ENCODE measurements around the gene VENTX.
A peak's percentile ranks its signal among the peaks of the same experiment; 100 is the strongest.
"Not testable (repeated sequence)": the region's sequence is repeated elsewhere in the genome, so short reads cannot be mapped to it uniquely, and the experiment has no call there.

Gene VENTX

DNA sequence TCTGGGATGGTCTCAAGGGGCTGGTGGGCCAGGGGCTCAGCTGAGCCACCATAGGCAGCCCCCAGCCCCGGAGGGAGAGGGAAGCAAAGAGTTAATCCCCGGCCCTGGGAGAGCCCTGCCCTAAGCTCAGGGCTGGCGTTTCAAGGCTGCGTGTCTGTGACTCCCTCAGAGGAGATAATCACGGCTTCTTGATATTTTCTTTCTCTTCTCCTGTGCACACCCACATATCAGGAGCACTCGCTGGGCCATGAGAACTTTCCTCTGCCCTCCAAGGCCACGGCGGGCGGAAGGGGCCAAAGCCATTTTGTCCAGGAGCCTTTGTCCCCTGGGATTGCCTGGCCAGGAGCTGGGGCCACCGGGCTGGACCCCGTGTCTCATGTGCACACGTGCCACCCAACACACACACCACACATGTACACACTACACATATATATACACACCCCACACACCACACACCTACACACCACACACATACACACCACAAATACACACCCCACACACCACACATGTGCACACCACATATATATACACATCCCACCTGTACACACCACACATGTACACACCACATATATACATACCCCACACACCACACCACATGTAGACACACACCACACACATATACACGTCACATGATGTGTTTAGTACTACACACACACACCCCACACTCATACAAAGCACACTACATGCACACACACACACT is 16.9 kb downstream of the VENTX start:
- no peak for DNase-seq (ENCODE audit: low read depth in 2 of 2)

- DNase-seq (ENCODE audit: low read depth in 2 of 2): no peak
Measured at GRCh38 chr10:133255323-133255722, 17.7 kb downstream of the VENTX start.

DNA sequence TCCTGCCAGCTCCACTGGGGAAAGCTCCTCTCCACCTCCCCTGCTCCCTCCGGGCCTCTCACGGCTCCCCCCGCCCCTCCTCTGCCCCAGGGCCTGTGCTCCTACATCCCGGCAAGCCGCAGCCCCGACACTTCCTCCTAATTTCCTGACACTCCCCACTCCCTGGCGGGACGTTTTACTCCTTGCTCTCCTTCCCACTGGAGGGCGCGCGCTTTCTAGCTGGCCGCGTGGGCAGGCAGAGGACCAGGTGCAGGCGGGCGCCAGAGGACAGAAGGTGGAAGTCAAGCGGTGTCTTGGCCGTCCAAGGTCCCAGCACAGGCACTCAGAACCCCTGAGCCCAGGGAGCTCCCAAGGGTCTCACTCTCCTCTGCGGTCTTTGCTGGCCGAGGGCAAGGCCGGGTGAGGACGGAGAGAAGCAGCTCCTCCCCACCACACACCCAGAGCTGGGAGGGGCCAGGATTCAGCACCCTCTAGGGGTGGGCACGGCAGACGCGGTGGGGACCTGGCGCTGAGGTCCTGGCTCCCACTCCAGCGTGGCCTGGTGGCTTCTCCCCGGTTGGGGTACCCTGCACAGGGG is 19.9 kb downstream of the VENTX start:
- no peak for DNase-seq (ENCODE audit: low read depth in 2 of 2)

DNA sequence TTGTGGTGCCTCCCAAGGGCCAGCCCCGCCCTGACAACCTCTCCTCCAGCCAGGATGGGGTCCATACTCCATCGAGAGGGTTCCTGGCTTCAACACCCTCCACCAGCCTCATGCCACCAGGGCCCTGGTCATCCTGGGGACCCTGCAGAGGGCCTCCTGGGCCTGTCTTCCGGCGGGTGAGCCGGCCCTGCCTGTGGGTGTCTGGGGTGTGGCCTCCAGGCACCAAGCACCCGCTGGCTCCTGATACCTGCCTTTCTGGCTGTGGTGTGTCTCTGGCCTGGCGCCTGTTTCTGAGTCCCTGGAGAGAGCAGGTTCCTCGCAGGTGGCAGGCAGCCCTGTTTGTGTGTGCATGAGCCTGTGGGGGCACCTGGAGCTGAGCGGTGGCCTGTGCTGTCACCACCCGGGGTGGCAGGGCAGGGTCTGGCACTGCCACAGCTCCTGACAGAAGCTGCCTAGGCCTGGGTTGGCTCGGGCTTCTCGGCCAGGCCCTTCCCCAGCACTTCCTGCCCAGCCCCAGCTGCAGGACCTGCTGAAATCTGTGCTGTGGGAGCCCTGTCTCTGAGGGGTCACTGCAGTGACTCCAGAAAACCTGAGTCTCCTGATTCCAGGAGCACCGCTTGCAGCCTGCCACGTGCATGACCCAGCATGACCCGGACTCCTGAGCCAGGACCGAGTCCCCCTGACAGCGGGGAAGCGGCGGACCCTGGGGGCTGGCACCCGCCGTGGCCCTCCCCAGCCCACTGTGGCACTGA is 20.6 kb downstream of the VENTX start:
- no peak for DNase-seq (ENCODE audit: low read depth in 2 of 2)

DNA sequence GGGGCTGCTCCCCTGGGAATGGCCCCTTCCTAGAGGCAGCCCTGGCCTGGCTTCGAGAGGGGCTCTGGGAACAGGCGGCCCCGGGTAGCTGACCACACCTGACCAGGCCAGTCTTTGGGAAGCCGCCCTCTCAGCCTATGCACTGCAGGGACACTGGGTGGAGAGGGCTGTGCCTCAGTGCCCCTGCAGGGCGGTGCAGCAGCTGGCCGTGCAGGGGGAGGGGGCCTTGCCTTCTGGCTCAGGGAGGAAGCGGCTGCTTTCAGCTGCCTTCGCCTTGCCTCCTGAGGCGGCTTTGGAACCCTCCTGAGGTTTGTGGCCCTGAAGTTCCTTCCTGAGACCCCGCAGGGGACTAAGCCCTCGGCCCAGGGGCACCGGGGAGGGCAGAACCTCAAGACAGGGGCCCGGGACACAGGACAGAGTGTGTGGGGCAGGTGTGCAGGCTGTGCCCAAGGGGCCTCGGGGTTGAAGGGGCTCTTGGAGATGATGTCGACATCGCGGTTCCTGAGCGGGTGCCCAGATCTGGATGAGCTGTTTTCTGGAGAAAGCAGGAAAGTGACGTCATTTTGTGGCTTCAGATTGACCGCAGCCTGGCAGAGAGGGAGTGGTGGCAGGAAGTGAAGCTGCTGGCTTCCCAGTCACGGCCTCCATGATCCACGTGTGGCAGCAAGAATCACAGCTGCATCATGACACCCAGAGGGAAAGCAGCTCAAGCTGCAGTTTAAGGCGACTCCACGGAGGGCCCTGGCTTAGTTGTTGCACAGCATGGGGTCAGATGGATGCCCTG is 21.4 kb downstream of the VENTX start:
- peak; percentile 59 to 66 for DNase-seq (ENCODE audit: low read depth in 2 of 2)

GRCh38 chr10:133259602-133259989 is 21.9 kb downstream of the VENTX start:
- no peak for DNase-seq (ENCODE audit: low read depth in 2 of 2)

- DNase-seq (ENCODE audit: low read depth in 2 of 2): peak in 1 of 2 donors; percentile 42
Measured at GRCh38 chr10:133260895-133261725, 23.5 kb downstream of the VENTX start.

DNA sequence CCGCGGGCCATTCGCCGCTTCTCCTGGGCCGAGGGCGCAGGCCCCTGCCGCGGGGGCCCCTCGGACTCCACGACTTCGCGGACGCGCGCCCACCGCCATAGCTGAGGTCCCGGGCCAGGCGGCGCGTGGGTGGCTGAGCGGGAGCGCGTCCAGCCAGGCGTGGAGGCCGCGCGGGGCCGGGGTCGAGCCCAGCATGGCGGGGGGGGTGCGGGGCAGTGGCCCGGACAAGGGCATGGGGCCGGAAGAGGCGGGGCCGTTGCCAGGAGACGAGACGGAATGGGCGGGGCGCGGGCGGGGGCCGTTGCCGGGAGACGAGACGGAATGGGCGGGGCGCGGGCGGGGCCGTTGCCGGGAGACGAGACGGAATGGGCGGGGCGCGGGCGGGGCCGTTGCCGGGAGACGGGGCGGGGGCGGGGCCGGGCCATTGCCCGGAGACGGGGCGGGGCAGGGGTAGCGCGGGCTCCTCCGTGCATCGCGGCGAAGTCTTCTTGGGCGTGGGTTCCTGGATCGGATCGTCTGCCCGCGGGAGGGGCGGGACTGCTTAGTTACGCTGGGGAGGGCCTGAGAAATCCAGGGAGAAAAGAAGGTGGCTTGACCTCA is 24.2 kb downstream of the VENTX start:
- peak; percentile 73 to 77 for DNase-seq (ENCODE audit: low read depth in 2 of 2)

DNA sequence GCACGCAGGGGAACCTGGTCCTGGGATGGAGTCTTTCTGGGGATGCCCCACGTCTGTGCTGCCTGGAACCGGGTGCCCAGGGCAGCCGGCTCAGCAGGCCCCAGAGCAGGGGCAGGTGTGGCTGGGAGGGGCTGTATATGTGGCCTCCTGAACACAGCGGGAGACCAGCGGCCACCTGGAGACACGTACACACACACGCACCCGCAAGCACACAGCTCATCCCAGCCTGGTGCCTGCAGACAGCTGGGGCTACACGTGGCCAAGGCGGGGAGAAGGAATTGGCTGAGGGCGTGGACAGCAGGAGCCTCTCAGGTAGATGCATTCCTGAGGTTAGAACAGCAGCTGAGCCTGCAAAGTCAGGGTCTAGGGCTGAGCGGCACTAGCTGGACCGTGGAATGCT is 25.0 kb downstream of the VENTX start:
- DNase-seq (ENCODE audit: low read depth in 2 of 2): no peak

DNA sequence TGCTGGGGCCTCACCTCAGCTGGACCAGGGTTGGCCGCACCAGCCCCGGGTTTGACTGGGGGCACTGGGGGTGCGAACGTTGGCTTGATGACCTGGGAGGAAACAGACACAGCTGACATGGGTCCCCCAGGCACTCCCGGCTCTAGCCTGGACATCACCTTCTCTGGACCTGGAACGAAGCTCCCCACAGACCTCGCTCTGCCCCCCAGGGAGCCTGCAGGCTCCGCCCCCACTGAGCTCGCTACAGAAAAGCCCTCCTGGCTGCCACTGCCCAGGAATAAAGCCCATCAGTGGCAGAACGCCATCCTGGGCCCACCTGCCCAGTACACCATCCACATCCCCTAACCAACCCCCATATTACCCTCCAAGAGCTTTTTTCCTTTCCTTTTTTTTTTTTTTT is 26.0 kb downstream of the VENTX start:
- DNase-seq (ENCODE audit: low read depth in 2 of 2): no peak

GRCh38 chr10:133264461-133264860 is 26.8 kb downstream of the VENTX start:
- no peak for DNase-seq (ENCODE audit: low read depth in 2 of 2)

- DNase-seq (ENCODE audit: low read depth in 2 of 2): not testable (repeated sequence)
Measured at GRCh38 chr10:133265052-133265451, 27.4 kb downstream of the VENTX start.

DNA sequence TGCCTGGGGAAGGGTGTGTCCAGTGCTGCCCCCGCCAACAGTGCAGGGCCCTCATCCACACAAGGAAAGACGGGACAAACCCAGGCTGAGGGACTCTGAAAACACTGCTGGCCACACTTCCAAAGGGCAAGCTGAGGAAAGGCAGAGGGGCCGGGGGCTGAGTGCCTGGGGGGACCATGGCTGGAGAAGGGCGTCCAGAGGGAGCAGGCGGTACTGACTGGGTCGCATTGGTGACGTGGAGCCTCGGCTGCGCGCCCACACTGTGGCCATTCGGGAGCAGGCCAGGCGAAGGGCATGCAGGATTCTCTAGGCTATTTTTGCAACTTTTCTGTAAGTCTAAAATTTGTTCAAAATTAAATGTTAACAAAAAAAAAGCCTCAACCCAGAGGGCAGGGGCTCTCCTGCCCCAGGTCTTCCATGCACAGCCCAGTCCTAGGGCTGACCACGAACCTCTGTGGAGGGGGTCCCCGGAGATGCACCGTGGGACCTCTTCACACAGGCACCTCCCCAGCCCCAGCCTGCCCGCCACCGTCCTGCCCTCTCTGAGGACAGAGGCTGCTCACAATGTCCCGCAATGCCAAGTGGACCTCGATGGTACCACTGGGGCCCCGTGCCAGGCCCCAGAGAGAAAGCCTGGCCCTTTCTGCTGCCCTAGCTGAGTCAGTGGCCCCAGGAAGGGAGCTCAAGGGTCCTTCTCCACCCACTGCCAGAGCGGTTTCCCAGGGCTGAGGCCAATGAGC is 28.6 kb downstream of the VENTX start:
- no peak for DNase-seq (ENCODE audit: low read depth in 2 of 2)

GRCh38 chr10:133267293-133267692 is 29.6 kb downstream of the VENTX start:
- no peak for DNase-seq (ENCODE audit: low read depth in 2 of 2)

DNA sequence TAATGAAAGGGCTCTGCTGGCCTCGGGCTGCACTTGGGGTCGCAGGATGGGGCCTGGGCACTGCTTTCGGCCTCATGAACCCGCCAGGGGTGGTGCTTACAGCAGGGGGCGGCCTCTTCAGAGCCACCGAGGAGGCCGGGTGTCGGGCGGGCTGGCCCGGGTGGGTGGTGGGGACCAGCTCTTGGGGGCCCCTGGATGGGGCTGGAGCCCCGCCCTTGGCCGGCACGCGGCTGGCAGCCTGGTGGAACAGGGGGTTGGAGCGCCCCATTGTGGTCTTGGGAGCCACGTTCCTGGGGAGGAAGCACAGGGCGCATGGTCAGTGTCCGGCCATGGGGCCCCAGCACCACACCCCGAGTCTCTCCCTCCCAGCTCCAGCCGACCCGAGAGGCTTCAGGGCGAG is 30.2 kb downstream of the VENTX start:
- DNase-seq (ENCODE audit: low read depth in 2 of 2): no peak

- DNase-seq (ENCODE audit: low read depth in 2 of 2): no peak
Measured at GRCh38 chr10:133268532-133268931, 30.9 kb downstream of the VENTX start.

DNA sequence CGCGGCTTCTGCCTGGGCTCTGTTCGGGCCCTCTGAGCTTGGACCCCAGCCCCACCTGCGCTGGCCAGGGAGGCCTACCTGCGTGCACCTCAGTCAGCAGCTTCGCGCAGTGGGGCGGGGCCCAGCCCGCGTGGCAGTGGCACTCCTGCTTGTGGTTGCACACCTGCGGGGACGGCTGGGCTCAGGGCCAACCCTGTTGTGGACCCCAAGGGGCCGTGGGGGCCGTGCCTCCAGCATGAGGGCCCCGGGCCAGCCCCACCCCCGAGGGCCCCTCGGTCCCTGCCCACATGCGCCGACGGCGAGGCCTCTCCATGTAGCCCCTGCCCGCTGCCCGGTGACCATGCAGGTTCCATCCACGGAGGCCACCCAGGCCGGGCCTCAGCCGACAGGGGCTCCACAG is 31.7 kb downstream of the VENTX start:
- no peak for DNase-seq (ENCODE audit: low read depth in 2 of 2)

GRCh38 chr10:133270204-133270603 is 32.5 kb downstream of the VENTX start:
- DNase-seq (ENCODE audit: low read depth in 2 of 2): no peak

GRCh38 chr10:133270773-133271297 is 33.2 kb downstream of the VENTX start:
- no peak for DNase-seq (ENCODE audit: low read depth in 2 of 2)
